Putamen (tissue), 1 donor: ENCODE measurements around the gene PRIM1.
"Not testable (repeated sequence)": the region's sequence is repeated elsewhere in the genome, so short reads cannot be mapped to it uniquely, and the experiment has no call there.

Source experiments
- DNase-seq: peaks from one replicate; pipeline ENCODE4 v3.0.0-alpha.2; 2016; ENCODE audit warnings: low spot score

The PRIM1 gene

GRCh38 chr12:56716933-56717880 lies 34.9 kb downstream of the PRIM1 start:
- no peak for DNase-seq

DNA sequence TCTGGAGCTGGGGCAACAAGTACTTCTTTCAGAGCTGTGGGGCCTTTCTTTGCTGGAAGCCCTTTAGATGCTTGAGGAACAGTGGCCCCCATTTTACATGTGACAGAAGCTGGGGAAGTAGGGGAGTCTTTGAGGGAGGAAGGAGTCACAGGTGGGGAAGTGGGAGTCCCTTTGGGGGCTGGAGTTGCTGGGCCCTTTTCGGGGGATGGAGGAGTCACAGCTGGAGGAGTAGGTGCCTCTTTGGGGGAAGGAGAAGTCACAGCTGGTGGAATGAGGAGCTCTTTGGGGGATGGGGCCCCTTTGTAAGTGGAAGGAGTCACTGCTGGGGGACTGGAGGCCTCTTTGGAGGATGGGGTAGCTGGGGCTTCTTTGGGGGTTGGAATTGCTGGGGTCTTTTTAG lies 35.7 kb downstream of the PRIM1 start:
- DNase-seq: no peak

- no peak for DNase-seq
These were observed 36.3 kb downstream of the PRIM1 start for GRCh38 chr12:56715798-56716197.

DNA sequence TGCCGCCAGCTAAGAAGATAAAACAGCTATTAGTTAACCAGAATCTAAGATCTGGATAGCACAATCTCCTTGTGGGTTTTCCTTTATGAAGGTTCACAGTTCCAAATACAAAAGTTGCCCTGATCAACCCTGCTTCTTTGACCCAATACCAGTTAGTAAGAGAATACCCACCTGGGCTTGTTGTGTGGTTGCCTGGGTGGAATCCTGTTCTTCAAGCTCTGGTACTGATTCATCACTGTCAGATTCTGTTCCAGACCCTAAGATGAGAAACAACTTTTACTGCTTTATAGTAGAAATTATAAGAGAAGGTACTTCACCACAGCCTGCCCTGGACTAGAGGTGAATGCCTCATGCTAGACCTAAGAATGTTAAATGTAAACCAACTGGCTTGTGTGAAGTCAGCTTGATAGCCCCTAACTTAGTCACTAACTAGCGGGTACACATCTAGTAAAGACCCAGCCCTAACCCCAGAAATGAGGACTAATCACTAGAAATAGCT lies 37.6 kb downstream of the PRIM1 start:
- DNase-seq: no peak

DNA sequence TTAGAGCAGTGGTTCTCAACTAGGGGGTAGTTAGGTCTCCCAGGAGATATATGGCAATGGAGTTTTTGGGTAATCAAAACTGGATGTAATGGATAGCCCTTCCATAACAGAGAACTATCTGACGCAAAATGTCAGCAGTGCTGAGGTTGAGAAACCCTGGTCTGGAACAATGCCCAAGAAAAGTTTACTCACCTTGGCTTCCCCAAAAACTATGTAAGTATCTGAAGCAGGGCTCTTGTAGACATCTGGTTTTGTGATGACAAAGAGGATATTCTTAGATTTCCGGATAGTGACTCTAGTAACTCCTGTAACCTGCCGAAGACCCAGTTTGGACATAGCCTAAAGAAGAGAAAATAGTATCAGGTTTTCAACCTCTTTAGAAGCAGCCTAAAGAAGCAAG lies 38.8 kb downstream of the PRIM1 start:
- DNase-seq: no peak

GRCh38 chr12:56709759-56710376 lies 42.3 kb downstream of the PRIM1 start:
- DNase-seq: no peak

DNA sequence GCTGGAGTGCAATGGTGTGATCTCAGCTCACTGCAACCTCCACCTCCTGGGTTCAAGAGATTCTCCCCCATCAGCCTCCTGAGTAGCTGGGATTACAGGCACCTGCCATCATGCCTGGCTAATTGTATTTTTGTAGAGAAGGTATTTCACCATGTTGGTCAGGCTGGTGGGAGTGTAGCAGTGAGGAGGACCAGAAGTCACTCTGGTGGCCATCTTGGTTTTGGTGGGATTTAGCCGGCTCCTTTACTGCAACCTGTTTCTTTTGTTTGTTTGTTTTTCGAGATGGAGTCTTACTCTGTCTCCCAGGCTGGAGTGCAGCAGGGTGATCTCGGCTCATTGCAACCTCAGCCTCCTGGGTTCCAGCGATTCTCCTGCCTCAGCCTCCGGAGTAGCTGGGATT lies 47.6 kb downstream of the PRIM1 start:
- DNase-seq: not testable (repeated sequence)

- no peak for DNase-seq
These were observed 53.0 kb downstream of the PRIM1 start for GRCh38 chr12:56699020-56699661.

DNA sequence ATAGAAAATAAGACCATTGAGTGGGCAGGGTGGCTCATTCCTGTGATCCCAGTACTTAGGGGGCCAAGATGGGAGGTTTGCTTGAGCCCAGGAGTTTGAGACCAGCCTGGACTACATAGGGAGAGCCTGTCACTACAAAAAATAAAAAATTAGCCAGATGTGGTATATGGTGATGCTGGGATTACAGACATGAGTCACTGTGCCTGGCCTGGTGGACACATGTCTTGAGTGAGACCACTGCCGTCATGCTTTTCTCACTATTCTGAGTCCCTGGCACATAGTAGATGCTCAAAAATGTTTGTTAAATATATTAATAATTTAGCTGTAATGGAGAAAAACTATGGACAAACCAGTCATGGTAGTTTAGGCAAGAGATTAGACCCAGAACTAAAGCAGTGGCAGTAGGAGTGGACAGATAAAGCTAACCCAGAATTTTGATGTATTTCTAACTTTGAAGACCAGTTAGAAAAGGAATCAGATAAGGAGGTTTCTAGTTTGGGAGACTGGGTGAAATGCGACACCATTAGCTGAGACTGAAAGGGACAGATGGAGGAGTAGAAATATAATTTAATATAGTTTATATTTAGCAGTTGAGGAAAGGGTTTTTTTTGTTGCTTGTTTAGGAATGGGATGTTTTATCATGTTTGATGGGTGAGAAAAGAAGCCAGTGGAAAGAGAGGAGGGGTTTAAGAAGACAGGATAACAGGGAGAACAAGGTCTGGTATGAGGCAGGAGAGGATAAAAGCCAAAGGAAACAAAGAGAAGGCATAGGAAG lies 56.6 kb downstream of the PRIM1 start:
- DNase-seq: no peak

- no peak for DNase-seq
These were observed 58.0 kb downstream of the PRIM1 start for GRCh38 chr12:56694161-56694560.

GRCh38 chr12:56688846-56689109 lies 63.3 kb downstream of the PRIM1 start:
- DNase-seq: no peak

GRCh38 chr12:56688129-56688845 lies 63.8 kb downstream of the PRIM1 start, which contains the start of gene PTGES3:
PTGES3 (minus strand) TSS chr12:56688284; CDS start chr12:56687999, 285 bp downstream.
- DNase-seq: peak; percentile 94

DNA sequence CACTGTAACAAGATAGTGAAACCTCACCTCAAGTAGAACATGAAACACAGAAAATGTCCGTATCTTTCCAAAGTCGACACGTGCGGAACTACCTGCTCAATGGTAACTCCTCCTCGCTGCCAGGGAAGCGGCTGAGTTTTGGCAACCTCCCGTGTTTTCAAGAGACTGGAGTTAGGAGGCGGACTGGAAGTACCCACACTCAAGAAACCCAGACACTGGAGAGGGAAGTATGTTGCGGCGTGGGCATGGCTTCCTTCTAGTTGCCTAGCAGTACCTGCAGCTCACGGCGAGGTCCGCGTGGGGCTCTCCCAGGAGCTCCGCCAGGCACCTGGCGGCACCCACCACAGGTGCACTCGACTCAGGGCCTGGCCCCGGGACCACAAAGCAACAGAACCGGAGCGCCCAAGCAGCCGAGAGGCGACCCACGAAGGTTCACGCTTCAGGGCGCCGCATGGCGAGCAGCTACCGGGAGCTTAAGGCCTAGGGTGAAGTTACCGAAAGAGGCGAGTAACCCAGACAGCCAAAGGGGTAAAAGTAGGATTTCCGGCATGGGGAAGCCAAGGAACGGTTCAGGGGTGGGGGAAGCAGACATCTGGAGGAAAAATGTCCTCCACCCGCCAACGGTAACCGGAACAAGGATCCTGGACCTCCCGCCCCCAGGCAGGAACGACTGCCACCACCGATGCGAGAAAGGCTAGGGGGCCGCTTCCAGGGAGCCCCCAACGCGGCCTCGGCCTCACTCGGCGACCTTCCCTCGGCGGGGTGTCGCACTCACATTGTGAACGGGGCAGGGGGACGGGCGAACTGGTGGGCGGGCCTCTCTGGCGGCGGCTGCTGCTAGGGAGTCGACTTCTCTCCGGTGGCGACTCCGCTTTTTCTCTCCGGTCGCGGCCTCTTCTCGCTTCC lies 64.6 kb downstream of the PRIM1 start:
- DNase-seq: peak; percentile 70

- DNase-seq: no peak
These were observed 67.3 kb downstream of the PRIM1 start for GRCh38 chr12:56684745-56685359.

DNA sequence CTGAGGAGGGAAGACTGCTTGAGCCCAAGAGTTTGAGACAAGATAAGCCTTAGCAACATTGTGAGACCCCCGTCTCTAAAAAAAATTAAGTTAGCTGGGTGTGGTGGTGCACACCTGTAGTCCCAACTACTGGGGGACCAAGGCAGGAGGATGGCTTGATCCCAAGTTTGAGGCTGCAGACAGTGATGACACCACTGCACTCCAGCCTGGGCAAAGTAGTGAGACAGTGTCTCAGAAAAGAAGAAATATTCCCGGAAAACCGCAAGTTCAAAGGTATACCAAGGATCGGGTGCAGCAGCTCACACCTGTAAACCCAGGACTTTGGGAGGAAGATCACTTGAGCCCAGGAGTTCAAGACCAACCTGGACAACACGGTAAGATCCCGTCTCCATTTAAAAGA lies 69.8 kb downstream of the PRIM1 start:
- no peak for DNase-seq
